Measurements from ENCODE around the gene ZNG1E.
"Not testable (repeated sequence)": the region's sequence is repeated elsewhere in the genome, so short reads cannot be mapped to it uniquely, and the experiment has no call there.

ZNG1E gene

DNA sequence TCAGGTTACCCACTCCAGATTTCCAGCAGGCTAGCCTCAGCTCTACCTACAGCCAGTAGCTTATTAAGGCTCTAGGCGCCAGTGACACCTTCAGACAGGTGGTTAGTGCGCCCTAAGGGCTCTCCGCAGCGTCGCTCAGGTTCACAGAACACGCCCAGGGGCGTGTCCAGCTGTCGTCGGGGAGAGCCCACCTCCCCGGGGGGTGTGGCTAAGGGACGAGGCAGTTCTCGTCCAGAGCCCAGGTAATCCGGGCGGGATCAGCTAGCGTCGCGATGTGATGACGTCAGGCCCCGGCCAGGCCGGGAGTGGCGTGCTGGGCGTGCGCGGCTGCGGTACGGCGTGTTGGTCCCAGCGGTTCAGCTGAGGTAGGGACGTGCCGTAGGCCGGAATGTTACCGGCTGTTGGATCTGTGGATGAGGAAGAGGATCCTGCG, at the start of gene ZNG1E:
ZNG1E (plus strand) TSS at position 340 of the 433 bp plus-strand sequence; CDS start at position 389, 49 bp downstream.
- H3K4me1 ChIP-seq: not testable (repeated sequence)

DNA sequence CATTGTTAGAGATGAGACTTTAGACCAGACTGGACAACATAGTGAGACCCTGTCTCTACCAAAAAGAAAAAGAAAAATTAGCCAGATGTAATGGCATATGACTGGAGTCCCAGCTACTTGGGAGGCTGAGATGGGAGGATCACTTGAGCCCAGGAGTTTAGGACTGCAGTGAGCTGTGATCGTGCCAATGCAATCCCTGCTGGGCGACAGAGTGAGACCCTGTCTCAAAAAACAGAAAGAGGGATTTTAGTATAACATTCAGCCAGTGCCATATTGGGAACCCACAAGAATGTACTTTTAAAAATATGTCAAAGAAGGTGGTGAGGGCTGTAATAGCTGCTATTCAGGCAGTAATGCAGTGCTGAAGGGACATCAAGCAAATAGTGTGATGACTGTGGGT, 2.1 kb upstream of the ZNG1E start:
- H3K9ac ChIP-seq, H4K20me1 ChIP-seq, H3K36me3 ChIP-seq, H3K4me2 ChIP-seq, H3K27ac ChIP-seq, H3K4me1 ChIP-seq, H3K9me3 ChIP-seq, H3K27me3 ChIP-seq, H3K4me3 ChIP-seq: not testable (repeated sequence)

More for the DNA sequence above, at the start of gene ZNG1E:
- not testable (repeated sequence) for H3K9me3 ChIP-seq, H3K9ac ChIP-seq, H4K20me1 ChIP-seq, H3K27me3 ChIP-seq, H3K27ac ChIP-seq, H3K36me3 ChIP-seq
- Histone ChIP-seq H3K4me2 (peak within 1 kb of the TSS; percentile 62; the same call in 1 of the 2 replicates), H3K4me3 (peak within 1 kb of the TSS; percentile 64)

- peak overlapping the region; percentile 64; the same call in 1 of the 2 replicates for H3K4me3 ChIP-seq
- not testable (repeated sequence) for H3K9ac ChIP-seq, H3K27ac ChIP-seq, H3K36me3 ChIP-seq, H4K20me1 ChIP-seq, H3K27me3 ChIP-seq, H3K4me2 ChIP-seq, H3K4me1 ChIP-seq, H3K9me3 ChIP-seq
Measured at GRCh38 chr9:65675018-65675417, 710 bp upstream of the ZNG1E start.

DNA sequence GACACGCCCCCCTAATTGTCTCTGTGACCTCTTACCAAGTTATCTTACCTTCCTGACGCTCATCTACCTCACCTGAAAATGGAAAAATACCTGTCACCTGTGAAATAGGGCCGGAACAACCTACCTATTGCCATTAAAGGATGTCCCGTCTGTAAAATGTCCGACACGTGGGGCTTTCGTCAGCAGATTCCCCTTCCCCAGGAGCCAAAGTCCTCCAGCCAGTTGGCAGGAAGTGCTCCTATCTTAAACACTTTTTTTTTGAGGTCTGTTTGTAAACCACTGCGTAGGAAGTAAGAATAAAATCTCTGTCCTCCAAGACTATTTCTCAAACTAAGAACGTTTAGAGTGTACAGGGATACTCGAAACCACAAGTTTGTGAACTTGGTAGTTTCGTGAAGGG, 661 bp downstream of the ZNG1E start:
- H3K27ac ChIP-seq, H3K9ac ChIP-seq, H3K9me3 ChIP-seq, H4K20me1 ChIP-seq, H3K36me3 ChIP-seq, H3K27me3 ChIP-seq, H3K4me1 ChIP-seq: not testable (repeated sequence)
- H3K4me2 ChIP-seq: peak overlapping the region; percentile 50; the same call in 1 of the 2 replicates
- peak overlapping the region; percentile 49; the same call in 1 of the 2 replicates for H3K4me3 ChIP-seq

- H3K27me3 ChIP-seq, H3K4me2 ChIP-seq, H4K20me1 ChIP-seq, H3K36me3 ChIP-seq, H3K27ac ChIP-seq, H3K9me3 ChIP-seq, H3K4me1 ChIP-seq, H3K4me3 ChIP-seq, H3K9ac ChIP-seq: not testable (repeated sequence)
Measured at GRCh38 chr9:65678533-65678932, 2.8 kb downstream of the ZNG1E start.

- not testable (repeated sequence) for H3K4me2 ChIP-seq, H3K9me3 ChIP-seq, H3K27me3 ChIP-seq, H3K36me3 ChIP-seq, H3K4me3 ChIP-seq, H3K4me1 ChIP-seq, H4K20me1 ChIP-seq, H3K27ac ChIP-seq, H3K9ac ChIP-seq
Measured at GRCh38 chr9:65703550-65703949, 27.8 kb downstream of the ZNG1E start.

DNA sequence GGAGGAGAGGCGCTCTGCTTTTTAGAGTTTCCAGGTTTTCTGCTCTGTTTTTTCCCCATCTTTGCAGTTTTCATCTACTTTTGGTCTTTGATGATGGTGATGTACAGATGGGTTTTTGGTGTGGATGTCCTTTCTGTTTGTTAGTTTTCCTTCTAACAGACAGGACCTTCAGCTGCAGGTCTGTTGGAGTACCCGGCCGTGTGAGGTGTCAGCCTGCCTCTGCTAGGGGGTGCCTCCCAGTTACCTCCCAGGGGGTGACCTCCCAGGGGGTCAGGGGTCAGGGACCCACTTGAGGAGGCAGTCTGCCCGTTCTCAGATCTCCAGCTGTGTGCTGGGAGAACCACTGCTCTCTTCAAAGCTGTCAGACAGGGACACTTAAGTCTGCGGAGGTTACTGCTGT, 38.7 kb downstream of the ZNG1E start:
- not testable (repeated sequence) for H3K27ac ChIP-seq, H3K4me1 ChIP-seq, H3K9ac ChIP-seq, H3K9me3 ChIP-seq, H3K36me3 ChIP-seq, H3K4me2 ChIP-seq, H3K27me3 ChIP-seq, H4K20me1 ChIP-seq, H3K4me3 ChIP-seq

GRCh38 chr9:65737096-65737564, 61.4 kb downstream of the ZNG1E start, which contains the start of gene FOXD4L4:
Gene FOXD4L4, plus strand, starts transcription at chr9:65737146. Its CDS starts 0 bp downstream, at chr9:65737146.
- H3K9ac ChIP-seq, H3K27me3 ChIP-seq, H4K20me1 ChIP-seq, H3K4me1 ChIP-seq, H3K9me3 ChIP-seq, H3K4me2 ChIP-seq, H3K27ac ChIP-seq, H3K36me3 ChIP-seq, H3K4me3 ChIP-seq: not testable (repeated sequence)

- not testable (repeated sequence) for H3K36me3 ChIP-seq, H3K4me2 ChIP-seq, H3K27me3 ChIP-seq, H4K20me1 ChIP-seq, H3K4me1 ChIP-seq, H3K9ac ChIP-seq, H3K9me3 ChIP-seq, H3K4me3 ChIP-seq, H3K27ac ChIP-seq
Measured at GRCh38 chr9:65738133-65738532, 62.4 kb downstream of the ZNG1E start.

Measured in BLaER1 (cell line).